Right cardiac atrium (tissue), 5 donors: ENCODE measurements around the gene MAPRE3. TPM values are rescaled to one million over a fixed set of nuclear protein-coding genes. Genes with fewer than 3 reads are reported as not detected.

Source experiments
- ATAC-seq, 2 donors: fragments of 200-7000 bp; cut with Tn5 transposase; one replicate each; pipeline versions ENCODE4 v1.8.0 to v1.9.1; 2020; ENCODE audit warnings: moderate library complexity in 2 of 2, mild to moderate bottlenecking in 1 of 2
- DNase-seq, 3 donors: peaks; one replicate each; pipeline ENCODE4 v3.0.0-alpha.2; 2020
- H3K27ac ChIP-seq: one replicate; pipeline ENCODE4 v1.5.1; 2013; ENCODE audit warnings: mild to moderate bottlenecking, low read length, control low read depth, moderate library complexity
- H3K27me3 ChIP-seq: one replicate; pipeline ENCODE4 v1.6.1; 2013; ENCODE audit not compliant: control insufficient read depth, insufficient read depth
- H3K4me1 ChIP-seq: one replicate; pipeline ENCODE4 v1.6.1; 2013; ENCODE audit warnings: low read length; ENCODE audit not compliant: control insufficient read depth, insufficient read depth
- H3K4me3 ChIP-seq: one replicate; pipeline ENCODE4 v1.5.1; 2013; ENCODE audit warnings: low read length, control low read depth
- H3K9me3 ChIP-seq: one replicate; pipeline ENCODE4 v1.6.1; 2013; ENCODE audit warnings: low read length; ENCODE audit not compliant: control insufficient read depth
- WGBS: extraction: QIAGEN DNeasy Blood & Tissue Kit; methylation state at CpG from one replicate; pipeline ENCODE4 v1.1.7; 2013; 5-methylcytosine and 5-hydroxymethylcytosine counted together
- intact Hi-C, 4 donors: fragments of 100-400 bp; cut with DNase I; formaldehyde crosslinking; loops; one replicate each; pipeline versions ENCODE4 v1.11.0 to v1.14.0; 2022 to 2023
- polyA plus RNA-seq: library from polyadenylated mRNA; stranded (reverse); fragments of 200-250 nt; gene quantifications from one replicate; pipeline ENCODE4 v1.2.3, GENCODE V29; 2013
- total RNA-seq, 4 donors: library from RNA; stranded (reverse); fragmentation: NEBNext Ultra II Directional; extraction: Animal tissue kit (Norgen Biotek cat#: 25700); gene quantifications; one replicate each; pipeline ENCODE4 v1.2.1, GENCODE V29; 2021
- donor health status: healthy with polysubstance abuse.
- donor health status: DM: no; HTN: yes; CAD: no.
- donor health status: DM: no; HTN: no; CAD: no.
- donor health status: DM: no; HTN: yes; CAD: no; lungs with severe emphysema.
- donor health status: DM: yes; HTN: yes; CAD: no.

MAPRE3 gene
- total and polyA plus RNA-seq, 5 donors: 43.6 to 85.1 (median 51.0) TPM

DNA sequence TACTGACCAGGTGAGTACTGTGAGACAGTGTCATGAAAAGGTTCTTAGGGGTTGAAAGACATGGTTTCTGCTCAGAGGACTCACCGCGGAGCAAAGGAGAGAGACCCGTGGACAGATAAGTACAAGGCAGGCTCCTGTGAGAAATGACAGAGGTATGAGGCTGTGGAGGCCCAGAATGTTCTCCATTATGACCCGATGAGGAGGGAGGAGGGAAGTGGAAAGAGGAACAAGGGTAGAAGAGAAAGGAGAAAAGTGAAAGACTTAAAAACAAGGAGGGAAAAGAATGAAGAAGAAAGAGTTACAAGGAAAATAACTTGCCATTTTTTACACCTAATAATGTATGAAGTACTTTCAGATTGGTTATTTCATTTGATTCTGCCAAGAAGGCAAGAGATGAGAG, 29.8 kb downstream of the MAPRE3 start:
- 76% methylated on average over 4 of the region's 4 CpGs for WGBS
- DNase-seq (no peak), ATAC-seq (no peak)
- H3K4me3 ChIP-seq: no peak overlapping the region
- no peaks in the 10 kb centered on the region for H3K9me3 ChIP-seq
- H3K4me1 ChIP-seq: no peaks in the 10 kb centered on the region
- no peak overlapping the region for H3K27ac ChIP-seq
- intact Hi-C loops: no loop called here
- H3K27me3 ChIP-seq: no peaks in the 10 kb centered on the region

DNA sequence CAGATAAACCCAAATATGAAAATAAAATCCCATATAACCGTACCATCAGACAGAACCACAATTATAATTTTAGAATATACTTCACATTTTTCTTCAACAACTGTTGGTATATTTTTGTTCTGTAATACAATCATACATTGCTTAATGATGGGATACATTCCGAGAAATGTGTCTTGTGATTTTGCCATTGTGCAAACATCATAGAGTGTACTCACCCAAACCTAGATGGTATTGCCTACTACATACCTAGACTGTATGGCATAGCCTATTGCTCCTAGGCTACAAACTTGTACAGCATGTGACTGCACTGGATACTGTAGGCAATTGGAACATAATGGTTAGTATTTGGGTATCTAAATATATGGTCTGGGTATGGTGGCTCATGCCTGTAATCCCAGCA, 30.6 kb downstream of the MAPRE3 start:
- Histone ChIP-seq H3K27ac (no peak overlapping the region), H3K4me3 (no peak overlapping the region), H3K27me3 (no peaks in the 10 kb centered on the region), H3K4me1 (no peaks in the 10 kb centered on the region), H3K9me3 (no peaks in the 10 kb centered on the region)
- intact Hi-C loops: no loop called here
- no peak for ATAC-seq
- DNase-seq: no peak
- 97% methylated on average over 2 of the region's 2 CpGs for WGBS

DNA sequence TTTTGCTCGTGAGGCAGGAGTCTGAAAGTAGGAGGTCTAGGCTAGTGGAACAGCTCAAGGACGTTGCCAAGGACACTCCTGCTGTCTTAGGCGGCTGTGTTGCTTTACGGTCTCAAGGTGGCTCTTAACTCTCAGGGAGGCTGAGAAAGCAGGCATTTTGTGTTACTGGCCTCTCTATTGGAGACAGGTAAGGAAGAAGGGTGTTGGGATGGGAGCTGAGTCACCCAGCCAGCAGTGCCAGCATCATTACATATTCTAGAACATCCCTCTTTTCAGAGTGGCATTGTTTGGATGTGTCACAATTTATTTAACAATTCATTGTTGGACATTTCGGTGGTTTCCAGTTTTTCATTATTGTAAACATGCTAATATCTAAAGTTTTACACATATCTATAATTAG, 31.5 kb downstream of the MAPRE3 start:
- H3K4me1 ChIP-seq: no peaks in the 10 kb centered on the region
- no peak overlapping the region for H3K27ac ChIP-seq
- WGBS: 69% methylated on average over 5 of the region's 5 CpGs
- H3K4me3 ChIP-seq: no peak overlapping the region
- ATAC-seq: no peak
- no peaks in the 10 kb centered on the region for H3K27me3 ChIP-seq
- intact Hi-C loops: no loop called here
- DNase-seq: no peak
- H3K9me3 ChIP-seq: no peaks in the 10 kb centered on the region

DNA sequence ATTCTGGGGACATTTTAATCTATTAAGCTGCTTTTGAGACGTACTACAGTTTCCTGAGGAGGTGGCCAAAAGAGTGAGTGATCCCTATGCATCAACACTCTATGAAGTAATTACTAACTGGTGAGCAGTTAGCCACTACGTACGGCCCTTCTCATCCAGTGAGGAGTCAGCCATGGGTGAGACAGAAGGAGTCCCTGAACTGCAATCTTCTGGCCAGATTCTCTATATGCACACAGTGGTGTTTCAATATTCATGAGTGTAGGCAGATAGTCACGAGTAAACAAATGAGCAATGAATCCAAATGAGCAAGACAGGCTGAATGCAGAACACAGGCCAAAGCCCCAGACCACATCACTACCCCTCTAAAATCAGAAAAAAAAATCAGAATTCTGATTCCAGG, 32.6 kb downstream of the MAPRE3 start:
- intact Hi-C loops: no loop called here
- no peak for ATAC-seq
- H3K27me3 ChIP-seq: no peaks in the 10 kb centered on the region
- no peaks in the 10 kb centered on the region for H3K4me1 ChIP-seq
- H3K4me3 ChIP-seq: no peak overlapping the region
- no peak for DNase-seq
- H3K9me3 ChIP-seq: no peaks in the 10 kb centered on the region
- H3K27ac ChIP-seq: no peak overlapping the region
- 91% methylated on average over 4 of the region's 4 CpGs for WGBS

DNA sequence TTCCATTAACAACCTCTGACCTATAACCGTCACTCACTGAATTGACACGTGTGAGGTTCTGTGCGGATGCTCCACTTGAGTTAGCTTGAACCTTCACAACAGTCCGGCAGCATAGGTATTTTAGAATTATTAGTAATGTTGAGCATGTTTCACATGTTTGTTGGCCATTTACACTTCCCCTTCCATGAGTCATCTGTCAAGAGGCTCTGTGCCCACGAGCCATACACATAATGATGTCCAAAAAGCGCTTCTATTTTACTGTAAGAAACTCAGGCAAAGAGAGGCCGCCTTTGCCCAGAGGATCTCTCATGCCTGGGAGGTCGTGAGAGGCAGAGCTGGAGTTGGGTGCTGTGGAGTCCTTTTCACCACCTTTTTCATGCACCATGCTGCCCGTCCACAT, 33.4 kb downstream of the MAPRE3 start:
- Histone ChIP-seq H3K4me1 (no peaks in the 10 kb centered on the region), H3K4me3 (no peak overlapping the region), H3K9me3 (no peaks in the 10 kb centered on the region), H3K27ac (no peak overlapping the region), H3K27me3 (no peaks in the 10 kb centered on the region)
- ATAC-seq (no peak), DNase-seq (no peak)
- WGBS: 72% methylated on average over 9 of the region's 9 CpGs
- intact Hi-C loops: no loop called here

DNA sequence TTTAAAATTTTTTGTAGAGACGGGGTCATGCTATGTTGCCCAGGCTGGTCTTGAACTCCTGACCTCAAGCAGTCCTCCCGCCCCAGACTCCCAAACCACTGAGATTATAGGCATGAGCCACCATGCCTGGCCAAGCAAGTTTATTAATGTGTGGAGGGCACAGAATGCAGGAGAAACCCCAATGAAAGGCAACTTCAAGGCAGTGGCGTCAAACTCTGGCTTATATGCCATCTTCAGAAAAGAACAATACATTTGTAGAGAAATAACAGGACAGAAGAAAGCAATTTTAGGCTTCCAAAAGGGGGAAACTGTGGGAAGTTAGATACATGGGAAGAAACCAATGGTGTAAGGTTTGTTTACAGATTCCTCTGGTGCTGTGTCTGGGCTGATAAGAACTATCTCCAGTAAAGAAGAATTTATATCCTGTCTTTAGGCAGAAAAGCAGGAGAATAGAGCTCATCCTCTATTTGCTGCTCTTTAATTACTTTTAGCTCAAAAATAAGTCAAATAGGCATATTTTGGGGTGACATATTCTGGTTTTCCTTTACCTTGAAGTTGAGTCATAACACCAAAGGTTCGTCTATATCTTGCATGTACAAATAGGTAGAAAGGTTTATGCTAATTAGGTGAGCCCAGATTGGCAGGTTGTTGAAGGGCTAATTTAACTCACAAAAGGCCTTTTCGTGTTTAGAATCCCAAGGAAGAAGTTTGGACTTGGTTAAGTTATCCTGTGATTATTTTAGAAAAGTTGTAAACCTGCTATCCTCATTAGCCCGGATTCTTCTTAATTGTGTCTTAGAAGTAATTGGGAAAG, 36.4 kb downstream of the MAPRE3 start:
- no peak for DNase-seq
- Histone ChIP-seq H3K9me3 (no peaks in the 10 kb centered on the region), H3K4me3 (no peak overlapping the region), H3K27ac (no peak overlapping the region), H3K4me1 (peaks cover 6% of the 10 kb centered on the region), H3K27me3 (no peaks in the 10 kb centered on the region)
- no peak for ATAC-seq
- 70% methylated on average over 6 of the region's 6 CpGs for WGBS
- intact Hi-C loops: no loop called here

DNA sequence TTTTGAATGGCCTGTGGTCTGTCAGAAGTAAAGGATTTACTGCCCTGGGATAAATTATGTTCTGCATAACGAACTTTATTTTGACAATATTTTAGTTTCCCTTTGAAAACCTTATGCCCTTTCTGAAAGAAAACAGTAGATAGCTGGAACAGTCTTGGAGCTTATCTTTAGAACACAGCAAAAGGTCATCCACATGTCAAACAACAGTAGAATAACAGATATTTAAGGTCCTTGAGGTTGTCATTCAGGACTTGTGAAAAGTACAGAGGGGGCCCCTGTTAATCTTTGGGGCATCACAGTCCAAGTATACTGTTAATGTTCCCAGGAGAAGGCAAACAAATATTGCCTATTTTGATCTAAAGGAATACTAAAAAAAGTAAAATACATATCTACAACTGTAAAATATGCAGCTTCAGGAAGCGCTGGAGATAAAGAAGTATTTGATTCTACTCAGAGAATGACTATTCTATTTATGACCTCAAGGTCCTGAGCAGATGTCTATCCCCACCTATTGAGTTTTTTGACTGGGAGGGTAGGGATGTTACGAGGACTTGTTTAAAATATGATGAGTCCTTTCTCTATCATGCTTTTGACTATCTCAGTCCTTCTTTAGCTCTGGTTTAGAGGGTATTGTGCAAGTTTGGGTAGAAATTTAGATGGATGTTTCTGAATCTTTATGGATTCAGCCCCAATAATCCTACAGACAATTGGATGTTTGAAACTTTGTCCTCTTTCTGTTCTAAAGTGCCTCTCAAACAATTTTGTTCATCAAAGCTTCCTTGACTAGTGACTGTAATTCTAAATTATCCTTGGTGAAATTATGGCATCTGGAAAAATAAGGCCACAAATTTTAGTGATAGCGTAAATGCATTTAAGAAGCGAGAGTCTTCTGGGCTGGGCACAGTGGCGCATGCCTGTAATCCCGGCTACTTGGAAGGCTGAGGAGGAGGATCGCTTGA, 37.3 kb downstream of the MAPRE3 start:
- WGBS: 72% methylated on average over 8 of the region's 8 CpGs
- H3K9me3 ChIP-seq: no peaks in the 10 kb centered on the region
- ATAC-seq (no peak), DNase-seq (no peak)
- H3K27ac ChIP-seq: no peak overlapping the region
- H3K4me1 ChIP-seq: peaks cover 6% of the 10 kb centered on the region
- H3K27me3 ChIP-seq: no peaks in the 10 kb centered on the region
- intact Hi-C loops: no loop called here
- no peak overlapping the region for H3K4me3 ChIP-seq

DNA sequence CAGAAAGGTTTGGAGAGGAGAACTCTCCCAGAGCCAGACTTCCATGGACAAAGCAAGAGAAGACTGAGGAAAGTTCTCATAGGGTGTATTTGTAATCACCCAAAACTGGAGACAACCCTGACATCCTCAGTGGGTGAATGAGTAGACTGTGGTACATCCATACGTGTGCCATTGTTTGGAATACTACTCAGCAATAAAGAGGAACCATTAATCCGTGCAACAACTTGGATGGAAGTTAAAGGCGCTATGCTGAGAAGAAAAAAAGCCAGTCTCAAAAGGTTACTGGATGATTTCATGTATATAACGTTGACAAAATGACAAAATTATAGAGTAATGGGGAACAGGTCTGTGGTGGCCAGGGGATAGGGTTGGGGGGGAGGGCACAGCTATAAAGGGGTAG, 38.2 kb downstream of the MAPRE3 start:
- 96% methylated on average over 4 of the region's 4 CpGs for WGBS
- Histone ChIP-seq H3K27me3 (no peaks in the 10 kb centered on the region), H3K9me3 (no peaks in the 10 kb centered on the region), H3K4me3 (no peak overlapping the region), H3K4me1 (peaks cover 6% of the 10 kb centered on the region), H3K27ac (no peak overlapping the region)
- intact Hi-C loops: no loop called here
- no peak for ATAC-seq
- no peak for DNase-seq

DNA sequence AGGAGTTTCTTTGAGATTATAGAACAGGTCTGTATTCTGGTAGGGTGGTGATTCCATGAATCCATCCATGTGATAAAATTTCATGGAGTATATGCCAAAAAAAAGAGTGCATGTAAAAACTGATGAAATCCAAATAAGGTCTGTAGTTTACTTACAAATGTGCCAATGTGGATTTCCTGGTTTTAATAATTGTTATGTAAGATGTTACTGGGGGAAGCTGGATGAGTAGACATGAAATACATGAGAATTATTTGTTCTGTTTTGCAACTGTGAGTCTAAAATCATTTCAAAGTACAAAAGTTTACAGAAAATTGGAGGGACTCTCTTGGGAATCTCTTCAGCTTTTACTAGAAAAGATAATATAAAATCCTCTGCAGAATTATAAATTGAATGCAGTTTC, 38.6 kb downstream of the MAPRE3 start:
- no peak for ATAC-seq
- Histone ChIP-seq H3K27ac (no peak overlapping the region), H3K4me1 (peaks cover 7% of the 10 kb centered on the region), H3K4me3 (no peak overlapping the region), H3K9me3 (no peaks in the 10 kb centered on the region), H3K27me3 (no peaks in the 10 kb centered on the region)
- intact Hi-C loops: no loop called here
- DNase-seq: no peak

DNA sequence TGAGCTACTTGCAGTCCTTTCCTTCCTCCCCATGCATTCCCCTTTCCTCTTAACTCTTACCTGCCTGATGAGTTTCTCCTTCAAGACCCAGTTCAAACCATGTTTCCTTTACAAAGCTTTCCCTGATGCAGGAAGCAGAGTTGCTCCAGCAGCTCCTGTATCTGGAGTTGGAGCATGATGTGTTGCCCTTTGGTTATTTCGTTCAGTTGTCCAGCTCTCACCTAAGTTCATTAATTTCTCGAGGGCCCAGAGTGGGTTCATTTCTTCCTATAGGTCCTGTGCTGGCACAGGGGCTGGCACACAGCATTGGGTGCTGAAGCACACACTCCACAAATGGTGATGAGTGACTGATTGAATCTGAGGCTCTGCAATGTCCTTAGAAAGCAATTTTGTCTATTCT, 39.3 kb downstream of the MAPRE3 start:
- intact Hi-C loops: no loop called here
- H3K4me1 ChIP-seq: peaks cover 9% of the 10 kb centered on the region
- H3K4me3 ChIP-seq: no peak overlapping the region
- no peaks in the 10 kb centered on the region for H3K9me3 ChIP-seq
- WGBS: 72% methylated on average over 2 of the region's 2 CpGs
- DNase-seq (no peak), ATAC-seq (no peak)
- no peak overlapping the region for H3K27ac ChIP-seq
- H3K27me3 ChIP-seq: no peaks in the 10 kb centered on the region

DNA sequence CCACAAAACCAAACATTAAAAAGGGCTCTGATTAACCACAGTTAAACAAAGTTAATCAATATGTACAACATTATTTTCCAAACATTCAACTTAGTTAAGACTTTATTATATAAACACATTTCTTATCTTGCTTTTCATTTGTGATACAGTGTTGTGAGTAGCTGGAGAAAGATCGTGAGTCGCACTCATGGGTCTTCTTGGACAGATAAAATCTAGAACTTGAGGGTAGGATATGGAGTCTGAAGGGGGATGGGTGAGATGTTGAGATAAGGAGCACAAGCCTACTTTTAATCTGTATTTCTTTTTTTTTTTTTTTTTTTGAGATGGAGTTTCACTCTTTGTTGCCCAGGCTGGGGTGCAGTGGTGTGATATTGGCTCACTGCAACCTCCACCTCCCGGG, 39.7 kb downstream of the MAPRE3 start:
- intact Hi-C loops: no loop called here
- H3K4me1 ChIP-seq: peaks cover 12% of the 10 kb centered on the region
- DNase-seq (no peak), ATAC-seq (no peak)
- 87% methylated on average over 3 of the region's 3 CpGs for WGBS
- H3K27me3 ChIP-seq: no peaks in the 10 kb centered on the region
- no peak overlapping the region for H3K27ac ChIP-seq
- no peak overlapping the region for H3K4me3 ChIP-seq
- no peaks in the 10 kb centered on the region for H3K9me3 ChIP-seq
